GM23338 (cell line): ENCODE measurements around the gene EVI5L. TPM values are rescaled to one million over a fixed set of nuclear protein-coding genes. Genes with fewer than 3 reads are reported as not detected.

Experiments used
- ATAC-seq: fragments of 200-7000 bp; cut with Tn5 transposase; 3 replicates; pipeline ENCODE4 v1.9.1; 2020
- DNase-seq: peaks from one replicate; pipeline ENCODE4 v3.0.0-alpha.2; 2015; ENCODE audit warnings: low spot score
- H2AFZ ChIP-seq: fragments of 200-600 bp; sonication (generic); 2 replicates; pipeline ENCODE4 v1.8.0; 2016; ENCODE audit warnings: antibody characterized with exemption, mild to moderate bottlenecking, moderate library complexity
- H3F3A ChIP-seq: fragments of 200-600 bp; sonication (generic); replicated peaks from 2 replicates; pipeline ENCODE4 v1.8.0; 2017; ENCODE audit warnings: antibody characterized with exemption, mixed run types, low read depth
- H3K27ac ChIP-seq: fragments of 200-600 bp; sonication (generic); 2 replicates; pipeline ENCODE4 v1.6.1; 2016; ENCODE audit warnings: low read depth
- H3K27me3 ChIP-seq: fragments of 200-600 bp; sonication (generic); 2 replicates; pipeline ENCODE4 v1.8.0; 2016; ENCODE audit warnings: mild to moderate bottlenecking, mixed run types, moderate library complexity; ENCODE audit not compliant: insufficient read depth
- H3K36me3 ChIP-seq: fragments of 200-600 bp; sonication (generic); 2 replicates; pipeline ENCODE4 v1.8.0; 2016; ENCODE audit warnings: mild to moderate bottlenecking; ENCODE audit not compliant: insufficient read depth
- H3K4me1 ChIP-seq: fragments of 200-600 bp; sonication (generic); 2 replicates; pipeline ENCODE4 v1.8.0; 2016; ENCODE audit warnings: mild to moderate bottlenecking, moderate library complexity; ENCODE audit not compliant: insufficient read depth
- H3K4me2 ChIP-seq: fragments of 200-600 bp; sonication (generic); 2 replicates; pipeline ENCODE4 v1.7.1; 2017; ENCODE audit warnings: mixed run types
- H3K4me3 ChIP-seq: fragments of 200-600 bp; sonication (generic); 2 replicates; pipeline ENCODE4 v1.6.1; 2016; ENCODE audit warnings: mixed run types
- H3K79me2 ChIP-seq: fragments of 200-600 bp; sonication (generic); replicated peaks from 2 replicates; pipeline ENCODE4 v1.8.0; 2017; ENCODE audit warnings: mild to moderate bottlenecking; ENCODE audit not compliant: insufficient read depth
- H3K9me2 ChIP-seq: fragments of 200-600 bp; sonication (generic); 2 replicates; pipeline ENCODE4 v1.8.0; 2017; ENCODE audit not compliant: insufficient read depth
- H4K20me1 ChIP-seq: fragments of 200-600 bp; sonication (generic); replicated peaks from 2 replicates; pipeline ENCODE4 v1.8.0; 2017; ENCODE audit warnings: mild to moderate bottlenecking; ENCODE audit not compliant: insufficient read depth
- H3K27ac Mint-ChIP-seq: 2 replicates; pipeline ENCODE4 v1.8.0; 2020; ENCODE audit warnings: inconsistent platforms, mild to moderate bottlenecking, moderate library complexity, mixed read lengths
- H3K27me3 Mint-ChIP-seq: 3 replicates; pipeline ENCODE4 v1.8.0; 2022; ENCODE audit warnings: low read depth, mild to moderate bottlenecking, moderate library complexity, mixed read lengths, inconsistent platforms; ENCODE audit not compliant: insufficient read depth, poor library complexity
- H3K36me3 Mint-ChIP-seq: 3 replicates; pipeline ENCODE4 v1.8.0; 2021; ENCODE audit warnings: low read depth, mild to moderate bottlenecking, inconsistent platforms, moderate library complexity, mixed read lengths
- H3K4me1 Mint-ChIP-seq: 3 replicates; pipeline ENCODE4 v1.8.0; 2020; ENCODE audit warnings: mild to moderate bottlenecking, inconsistent platforms, mixed read lengths
- H3K4me3 Mint-ChIP-seq: 3 replicates; pipeline ENCODE4 v1.8.0; 2021; ENCODE audit warnings: moderate library complexity, mild to moderate bottlenecking, inconsistent platforms, mixed read lengths
- H3K9me3 Mint-ChIP-seq: 3 replicates; pipeline ENCODE4 v1.8.0; 2020; ENCODE audit warnings: moderate library complexity, mild to moderate bottlenecking, inconsistent platforms, mixed read lengths
- CREB1 ChIP-seq: fragments of 250-450 bp; sonication (Bioruptor Pico); IDR thresholded peaks from 2 replicates; pipeline ENCODE4 v1.5.0; 2020; ENCODE audit warnings: low read depth, mild to moderate bottlenecking, moderate library complexity
- EZH2 ChIP-seq: fragments of 200-600 bp; sonication (generic); IDR thresholded peaks from one replicate; pipeline ENCODE4 v1.8.0; 2017; ENCODE audit warnings: antibody characterized with exemption, mild to moderate bottlenecking, low read depth; ENCODE audit not compliant: unreplicated experiment
- JUNB ChIP-seq: IDR thresholded peaks from one replicate; pipeline ENCODE4 v1.6.1; 2016; ENCODE audit warnings: antibody characterized with exemption; ENCODE audit not compliant: unreplicated experiment
- NANOG ChIP-seq: IDR thresholded peaks from 2 replicates; pipeline ENCODE4 v1.6.1; 2016; ENCODE audit warnings: antibody characterized with exemption, borderline replicate concordance
- POLR2AphosphoS5 ChIP-seq: IDR thresholded peaks from 2 replicates; pipeline ENCODE4 v1.6.1; 2016; ENCODE audit warnings: antibody characterized with exemption, low read depth
- REST ChIP-seq: IDR thresholded peaks from one replicate; pipeline ENCODE4 v1.6.1; 2018; ENCODE audit warnings: antibody characterized with exemption; ENCODE audit not compliant: unreplicated experiment
- STAT1 ChIP-seq: IDR thresholded peaks from one replicate; pipeline ENCODE4 v1.6.1; 2016; ENCODE audit warnings: antibody characterized with exemption; ENCODE audit not compliant: unreplicated experiment
- ZNF114 ChIP-seq: fragments of 250-450 bp; sonication (Bioruptor Pico); IDR thresholded peaks from 2 replicates; pipeline ENCODE4 v1.5.0; 2020; ENCODE audit warnings: mild to moderate bottlenecking, moderate library complexity
- polyA plus RNA-seq: library from polyadenylated mRNA; unstranded; fragments of >200 nt; fragmentation: Nextera tagmentation; extraction: Ambion mirVana; gene quantifications from 2 replicates; pipeline ENCODE4 v1.2.1, GENCODE V29; 2016
- total RNA-seq: library from RNA; depleted of rRNA; stranded (reverse); fragments of >200 nt; shearing (Covaris generic); gene quantifications from 2 replicates; pipeline ENCODE4 v1.2.3, GENCODE V29; 2014
- TF ChIP-seq, protein P1 (sequence below): fragments of 250-450 bp; sonication (Bioruptor Pico); IDR thresholded peaks from 2 replicates; pipeline ENCODE4 v1.5.0; 2020; ENCODE audit warnings: mild to moderate bottlenecking, moderate library complexity
- TF ChIP-seq, protein P2 (sequence below): IDR thresholded peaks from 2 replicates; pipeline ENCODE4 v1.6.1; 2016; ENCODE audit warnings: antibody characterized with exemption

Gene EVI5L
- total and polyA plus RNA-seq, 2 experiments from 2014 or later, result 4.5 to 16.2 TPM

GRCh38 chr19:7783991-7784423, 46.0 kb upstream of the EVI5L start:
- Histone ChIP-seq H3K27ac (no peak overlapping the region), H4K20me1 (no peaks in the 10 kb centered on the region), H3K27me3 (peaks cover 42% of the 10 kb centered on the region), H2AFZ (no peak overlapping the region), H3K4me1 (peaks cover 3% of the 10 kb centered on the region; the same call in 1 of the 2 replicates), H3K9me2 (no peaks in the 10 kb centered on the region), H3K36me3 (no peaks in the 10 kb centered on the region), H3K79me2 (no peaks in the 10 kb centered on the region), H3K4me3 (no peak overlapping the region), H3K4me2 (no peak overlapping the region), H3F3A (0 out of 2 replicates have a peak, but pooled peaks cover 3% of the 10 kb centered on the region)
- peak; percentile 46 for DNase-seq
- Mint-ChIP-seq H3K27ac (no peak overlapping the region), H3K36me3 (0 out of 3 replicates have a peak, but pooled peaks cover 3% of the 10 kb centered on the region), H3K9me3 (no peaks in the 10 kb centered on the region; the same call in 2 of the 3 replicates), H3K4me1 (peaks cover 11% of the 10 kb centered on the region), H3K27me3 (peaks cover 23% of the 10 kb centered on the region), H3K4me3 (no peak overlapping the region)
- peak; percentile 5; the same call in 1 of the 3 replicates for ATAC-seq
- no peak for TF ChIP-seq JUNB
- TF ChIP-seq REST, result peak; percentile 63

DNA sequence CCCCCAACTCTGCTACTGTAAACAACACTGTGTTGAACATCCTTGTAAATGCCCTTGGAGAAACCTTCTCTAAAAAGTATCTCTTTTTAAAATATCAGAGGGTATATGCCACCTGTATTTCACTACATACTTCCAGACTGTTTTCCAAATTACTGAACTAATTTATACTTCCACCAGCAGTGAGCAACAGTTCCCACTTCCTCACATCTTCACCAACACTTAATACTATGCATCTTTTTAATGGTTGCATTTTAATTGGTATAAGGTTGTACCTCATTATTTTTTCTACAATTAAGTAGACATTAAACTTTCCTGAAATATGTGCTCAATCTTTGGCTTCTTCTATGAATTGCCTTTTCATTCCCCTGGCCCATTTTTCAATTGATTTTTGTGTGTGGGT, 45.2 kb upstream of the EVI5L start:
- Histone ChIP-seq H3K4me2 (no peak overlapping the region), H3K79me2 (no peaks in the 10 kb centered on the region), H2AFZ (no peak overlapping the region), H3K27ac (no peak overlapping the region), H3K9me2 (no peaks in the 10 kb centered on the region), H3K36me3 (no peaks in the 10 kb centered on the region), H4K20me1 (no peaks in the 10 kb centered on the region), H3F3A (0 out of 2 replicates have a peak, but pooled peaks cover 3% of the 10 kb centered on the region), H3K27me3 (peaks cover 50% of the 10 kb centered on the region), H3K4me3 (no peak overlapping the region), H3K4me1 (peaks cover 3% of the 10 kb centered on the region; the same call in 1 of the 2 replicates)
- no peak for ATAC-seq
- no peak for DNase-seq
- 0 out of 3 replicates have a peak, but pooled peaks cover 3% of the 10 kb centered on the region for H3K36me3 Mint-ChIP-seq
- H3K27ac Mint-ChIP-seq, result no peak overlapping the region
- H3K27me3 Mint-ChIP-seq, result peaks cover 31% of the 10 kb centered on the region
- no peaks in the 10 kb centered on the region; the same call in 2 of the 3 replicates for H3K9me3 Mint-ChIP-seq
- peaks cover 13% of the 10 kb centered on the region for H3K4me1 Mint-ChIP-seq
- H3K4me3 Mint-ChIP-seq, result no peak overlapping the region
- no peak for TF ChIP-seq NANOG
- TF ChIP-seq POLR2AphosphoS5, result no peak
- TF ChIP-seq CREB1 (CRISPR knock-in tag), result no peak
- no peak for TF ChIP-seq JUNB
- TF ChIP-seq ZNF114 (CRISPR knock-in tag), result no peak
- no peak for TF ChIP-seq EZH2
- TF ChIP-seq, protein P1, sequence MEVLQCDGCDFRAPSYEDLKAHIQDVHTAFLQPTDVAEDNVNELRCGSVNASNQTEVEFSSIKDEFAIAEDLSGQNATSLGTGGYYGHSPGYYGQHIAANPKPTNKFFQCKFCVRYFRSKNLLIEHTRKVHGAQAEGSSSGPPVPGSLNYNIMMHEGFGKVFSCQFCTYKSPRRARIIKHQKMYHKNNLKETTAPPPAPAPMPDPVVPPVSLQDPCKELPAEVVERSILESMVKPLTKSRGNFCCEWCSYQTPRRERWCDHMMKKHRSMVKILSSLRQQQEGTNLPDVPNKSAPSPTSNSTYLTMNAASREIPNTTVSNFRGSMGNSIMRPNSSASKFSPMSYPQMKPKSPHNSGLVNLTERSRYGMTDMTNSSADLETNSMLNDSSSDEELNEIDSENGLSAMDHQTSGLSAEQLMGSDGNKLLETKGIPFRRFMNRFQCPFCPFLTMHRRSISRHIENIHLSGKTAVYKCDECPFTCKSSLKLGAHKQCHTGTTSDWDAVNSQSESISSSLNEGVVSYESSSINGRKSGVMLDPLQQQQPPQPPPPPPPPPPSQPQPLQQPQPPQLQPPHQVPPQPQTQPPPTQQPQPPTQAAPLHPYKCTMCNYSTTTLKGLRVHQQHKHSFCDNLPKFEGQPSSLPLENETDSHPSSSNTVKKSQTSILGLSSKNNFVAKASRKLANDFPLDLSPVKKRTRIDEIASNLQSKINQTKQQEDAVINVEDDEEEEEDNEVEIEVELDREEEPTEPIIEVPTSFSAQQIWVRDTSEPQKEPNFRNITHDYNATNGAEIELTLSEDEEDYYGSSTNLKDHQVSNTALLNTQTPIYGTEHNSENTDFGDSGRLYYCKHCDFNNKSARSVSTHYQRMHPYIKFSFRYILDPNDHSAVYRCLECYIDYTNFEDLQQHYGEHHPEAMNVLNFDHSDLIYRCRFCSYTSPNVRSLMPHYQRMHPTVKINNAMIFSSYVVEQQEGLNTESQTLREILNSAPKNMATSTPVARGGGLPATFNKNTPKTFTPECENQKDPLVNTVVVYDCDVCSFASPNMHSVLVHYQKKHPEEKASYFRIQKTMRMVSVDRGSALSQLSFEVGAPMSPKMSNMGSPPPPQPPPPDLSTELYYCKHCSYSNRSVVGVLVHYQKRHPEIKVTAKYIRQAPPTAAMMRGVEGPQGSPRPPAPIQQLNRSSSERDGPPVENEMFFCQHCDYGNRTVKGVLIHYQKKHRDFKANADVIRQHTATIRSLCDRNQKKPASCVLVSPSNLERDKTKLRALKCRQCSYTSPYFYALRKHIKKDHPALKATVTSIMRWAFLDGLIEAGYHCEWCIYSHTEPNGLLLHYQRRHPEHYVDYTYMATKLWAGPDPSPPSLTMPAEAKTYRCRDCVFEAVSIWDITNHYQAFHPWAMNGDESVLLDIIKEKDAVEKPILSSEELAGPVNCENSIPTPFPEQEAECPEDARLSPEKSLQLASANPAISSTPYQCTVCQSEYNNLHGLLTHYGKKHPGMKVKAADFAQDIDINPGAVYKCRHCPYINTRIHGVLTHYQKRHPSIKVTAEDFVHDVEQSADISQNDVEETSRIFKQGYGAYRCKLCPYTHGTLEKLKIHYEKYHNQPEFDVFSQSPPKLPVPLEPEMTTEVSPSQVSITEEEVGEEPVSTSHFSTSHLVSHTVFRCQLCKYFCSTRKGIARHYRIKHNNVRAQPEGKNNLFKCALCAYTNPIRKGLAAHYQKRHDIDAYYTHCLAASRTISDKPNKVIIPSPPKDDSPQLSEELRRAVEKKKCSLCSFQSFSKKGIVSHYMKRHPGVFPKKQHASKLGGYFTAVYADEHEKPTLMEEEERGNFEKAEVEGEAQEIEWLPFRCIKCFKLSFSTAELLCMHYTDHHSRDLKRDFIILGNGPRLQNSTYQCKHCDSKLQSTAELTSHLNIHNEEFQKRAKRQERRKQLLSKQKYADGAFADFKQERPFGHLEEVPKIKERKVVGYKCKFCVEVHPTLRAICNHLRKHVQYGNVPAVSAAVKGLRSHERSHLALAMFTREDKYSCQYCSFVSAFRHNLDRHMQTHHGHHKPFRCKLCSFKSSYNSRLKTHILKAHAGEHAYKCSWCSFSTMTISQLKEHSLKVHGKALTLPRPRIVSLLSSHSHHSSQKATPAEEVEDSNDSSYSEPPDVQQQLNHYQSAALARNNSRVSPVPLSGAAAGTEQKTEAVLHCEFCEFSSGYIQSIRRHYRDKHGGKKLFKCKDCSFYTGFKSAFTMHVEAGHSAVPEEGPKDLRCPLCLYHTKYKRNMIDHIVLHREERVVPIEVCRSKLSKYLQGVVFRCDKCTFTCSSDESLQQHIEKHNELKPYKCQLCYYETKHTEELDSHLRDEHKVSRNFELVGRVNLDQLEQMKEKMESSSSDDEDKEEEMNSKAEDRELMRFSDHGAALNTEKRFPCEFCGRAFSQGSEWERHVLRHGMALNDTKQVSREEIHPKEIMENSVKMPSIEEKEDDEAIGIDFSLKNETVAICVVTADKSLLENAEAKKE (CRISPR knock-in tag), result no peak
- TF ChIP-seq, protein P2, sequence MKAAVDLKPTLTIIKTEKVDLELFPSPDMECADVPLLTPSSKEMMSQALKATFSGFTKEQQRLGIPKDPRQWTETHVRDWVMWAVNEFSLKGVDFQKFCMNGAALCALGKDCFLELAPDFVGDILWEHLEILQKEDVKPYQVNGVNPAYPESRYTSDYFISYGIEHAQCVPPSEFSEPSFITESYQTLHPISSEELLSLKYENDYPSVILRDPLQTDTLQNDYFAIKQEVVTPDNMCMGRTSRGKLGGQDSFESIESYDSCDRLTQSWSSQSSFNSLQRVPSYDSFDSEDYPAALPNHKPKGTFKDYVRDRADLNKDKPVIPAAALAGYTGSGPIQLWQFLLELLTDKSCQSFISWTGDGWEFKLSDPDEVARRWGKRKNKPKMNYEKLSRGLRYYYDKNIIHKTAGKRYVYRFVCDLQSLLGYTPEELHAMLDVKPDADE, result no peak
- no peak for TF ChIP-seq STAT1
